IPS-18c (cell line): ENCODE measurements around the gene MGAT5B.

Source experiments
- H3K4me3 ChIP-seq: 2 replicates; pipeline ENCODE4 v1.7.0; 2013; ENCODE audit warnings: low read depth, mild to moderate bottlenecking, low read length, moderate library complexity; ENCODE audit not compliant: insufficient read depth
- H3K9me3 ChIP-seq: one replicate; pipeline ENCODE4 v1.6.1; 2013; ENCODE audit warnings: mild to moderate bottlenecking, low read length, moderate library complexity; ENCODE audit not compliant: control insufficient read depth, insufficient read depth

The MGAT5B gene

DNA sequence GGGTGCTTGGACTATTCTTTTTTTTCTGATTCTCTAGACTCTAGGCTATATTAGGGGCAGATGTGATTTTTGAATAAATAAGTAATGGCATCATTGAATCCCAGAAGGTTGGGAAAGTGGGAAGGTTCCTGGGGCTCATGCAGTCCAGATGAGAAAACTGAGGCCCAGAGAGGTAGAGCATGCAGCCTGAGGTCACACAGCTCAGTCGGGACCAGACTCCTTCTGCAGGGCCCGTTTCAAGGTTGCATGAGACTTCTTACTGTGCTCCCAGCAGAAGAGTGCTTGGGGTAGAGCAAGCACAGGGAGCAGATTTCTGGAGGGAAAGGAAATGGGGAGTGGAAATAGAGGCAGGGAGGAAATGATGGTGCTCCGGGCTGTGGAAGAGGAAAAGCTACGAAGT, 59.8 kb downstream of the MGAT5B start:
- Histone ChIP-seq H3K4me3 (no peak overlapping the region), H3K9me3 (no peaks in the 10 kb centered on the region)

GRCh38 chr17:76929148-76929547, 60.9 kb downstream of the MGAT5B start:
- H3K4me3 ChIP-seq = no peak overlapping the region
- no peaks in the 10 kb centered on the region for H3K9me3 ChIP-seq

- H3K9me3 ChIP-seq = no peaks in the 10 kb centered on the region
- H3K4me3 ChIP-seq = no peak overlapping the region
Observed at GRCh38 chr17:76929601-76930000, 61.4 kb downstream of the MGAT5B start.

DNA sequence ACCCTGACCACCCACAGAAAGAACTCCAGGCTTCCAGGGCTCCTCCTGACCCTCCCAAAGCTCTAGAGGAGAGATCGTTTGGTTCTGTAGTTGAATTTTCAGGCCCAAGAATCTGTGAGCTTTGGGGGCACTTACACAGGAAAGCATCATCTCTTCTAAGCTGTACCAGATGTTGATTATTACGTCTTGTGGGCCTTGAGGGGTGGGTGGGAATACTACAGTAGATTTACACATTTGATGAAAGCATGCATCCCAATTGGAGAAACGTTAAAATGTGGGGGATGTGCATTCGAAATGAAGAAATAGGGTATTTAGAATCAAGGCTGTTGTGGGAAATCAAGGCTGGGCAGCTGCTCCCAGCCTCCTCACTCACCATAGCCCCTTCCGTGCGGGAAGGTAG, 61.9 kb downstream of the MGAT5B start:
- Histone ChIP-seq H3K4me3 (no peak overlapping the region), H3K9me3 (no peaks in the 10 kb centered on the region)

DNA sequence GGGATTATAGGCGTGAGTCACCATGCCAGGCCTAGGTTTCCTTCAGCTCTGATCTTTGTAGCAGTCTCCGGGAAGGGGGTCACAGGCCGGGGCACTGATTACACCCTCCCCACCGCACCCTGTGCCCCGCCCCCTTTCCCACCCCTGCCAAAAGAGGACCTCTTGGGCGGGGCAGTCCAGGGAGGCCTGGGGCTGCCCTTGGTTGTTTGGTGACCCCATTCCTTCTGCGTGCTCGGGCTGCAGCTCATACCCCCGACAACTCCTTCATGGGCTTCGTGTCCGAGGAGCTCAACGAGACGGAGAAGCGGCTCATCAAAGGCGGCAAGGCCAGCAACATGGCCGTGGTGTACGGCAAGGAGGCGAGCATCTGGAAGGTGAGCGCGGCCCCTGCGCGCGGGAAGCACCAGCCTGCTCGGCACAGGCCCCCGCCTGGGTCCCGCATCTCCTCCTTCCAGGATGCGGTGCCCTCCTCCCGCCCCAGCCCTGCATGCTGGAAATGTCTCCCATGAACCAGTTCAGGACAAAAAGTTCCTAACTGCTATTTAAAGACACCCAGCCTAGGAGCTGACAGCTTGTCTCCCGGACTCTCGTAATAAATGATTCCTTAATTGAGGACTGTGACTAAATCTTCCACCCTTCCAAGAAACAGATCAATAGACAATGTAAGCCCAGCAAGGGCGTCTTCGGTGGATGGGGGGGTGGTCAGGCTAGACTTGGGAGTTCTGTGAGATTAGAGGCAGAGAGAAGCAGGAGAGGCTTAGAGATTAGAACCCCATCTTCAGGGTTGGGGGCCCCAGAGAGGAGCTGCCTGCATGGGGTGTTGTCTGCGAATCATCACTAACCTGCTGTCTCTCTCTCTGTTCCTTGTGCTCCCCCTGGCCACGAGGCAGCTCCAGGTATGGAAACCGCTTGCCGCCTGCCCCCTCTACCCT, 64.5 kb downstream of the MGAT5B start:
- Histone ChIP-seq H3K4me3 (no peak overlapping the region), H3K9me3 (no peaks in the 10 kb centered on the region)

DNA sequence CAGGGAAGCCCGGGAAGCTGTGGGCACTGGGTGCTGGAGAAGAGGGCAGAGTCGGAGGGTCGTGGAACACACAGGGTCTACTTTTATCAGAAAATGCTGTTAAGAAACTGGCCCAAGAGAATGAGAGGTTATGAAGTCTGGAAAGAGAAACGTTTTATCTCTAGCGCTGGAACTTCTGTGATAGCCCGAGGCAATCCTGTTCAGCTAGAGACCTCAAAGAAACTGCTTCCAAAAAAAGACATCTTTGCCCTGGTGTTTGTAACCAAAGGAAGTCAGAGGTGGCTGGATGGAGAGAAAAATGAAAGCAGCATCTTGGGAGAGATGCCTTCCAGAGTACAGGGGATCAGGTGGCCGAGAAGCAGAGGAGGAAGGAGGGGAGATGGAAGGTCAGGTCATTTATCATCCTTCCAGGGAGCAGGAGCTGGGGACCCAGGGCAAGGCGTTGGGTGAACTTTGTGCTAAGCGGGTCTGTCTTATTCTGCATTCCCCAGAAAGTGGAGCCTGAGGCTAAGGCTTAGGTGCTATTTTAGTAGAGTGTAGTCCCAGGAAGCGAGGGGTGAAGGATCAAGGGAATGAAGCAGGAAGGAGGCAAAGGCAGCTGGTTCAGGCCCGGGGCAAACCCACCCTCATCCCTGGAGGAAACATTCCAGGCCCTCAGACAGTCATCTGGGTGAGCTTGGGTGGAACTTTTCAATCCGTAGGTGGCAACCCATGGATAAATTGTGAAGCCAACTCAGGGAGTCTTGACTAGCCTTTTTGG, 66.5 kb downstream of the MGAT5B start:
- H3K9me3 ChIP-seq = no peaks in the 10 kb centered on the region

GRCh38 chr17:76935331-76935730, 67.1 kb downstream of the MGAT5B start:
- Histone ChIP-seq H3K4me3 (no peak overlapping the region), H3K9me3 (no peaks in the 10 kb centered on the region)

More for the DNA sequence above, 66.5 kb downstream of the MGAT5B start:
- H3K4me3 ChIP-seq = no peak overlapping the region

- no peaks in the 10 kb centered on the region for H3K9me3 ChIP-seq
- no peak overlapping the region for H3K4me3 ChIP-seq
Observed at GRCh38 chr17:76937238-76937637, 69.0 kb downstream of the MGAT5B start.

DNA sequence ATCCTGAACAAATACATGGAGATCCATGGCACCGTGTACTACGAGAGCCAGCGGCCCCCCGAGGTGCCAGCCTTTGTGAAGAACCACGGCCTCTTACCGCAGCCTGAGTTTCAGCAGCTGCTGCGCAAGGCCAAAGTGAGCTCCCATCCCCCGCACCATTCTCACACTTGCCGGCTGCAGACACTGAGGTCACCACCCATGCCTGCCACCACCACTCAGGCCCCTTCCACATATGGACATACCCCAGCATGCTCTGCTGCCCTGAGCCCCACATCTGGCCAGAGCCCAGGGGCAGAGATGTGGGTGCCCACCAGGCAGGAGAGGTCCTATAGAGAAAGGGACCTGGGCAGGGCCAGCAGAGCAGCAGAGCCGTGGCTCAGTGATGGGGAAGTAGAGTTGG, 69.8 kb downstream of the MGAT5B start:
- H3K9me3 ChIP-seq = no peaks in the 10 kb centered on the region
- H3K4me3 ChIP-seq = no peak overlapping the region

- no peak overlapping the region for H3K4me3 ChIP-seq
- no peaks in the 10 kb centered on the region for H3K9me3 ChIP-seq
Observed at GRCh38 chr17:76940295-76940694, 72.1 kb downstream of the MGAT5B start.

GRCh38 chr17:76940738-76941350, 72.6 kb downstream of the MGAT5B start:
- H3K9me3 ChIP-seq = no peaks in the 10 kb centered on the region
- H3K4me3 ChIP-seq = no peak overlapping the region

- Histone ChIP-seq H3K9me3 (no peaks in the 10 kb centered on the region), H3K4me3 (no peak overlapping the region)
Observed at GRCh38 chr17:76943202-76943601, 75.0 kb downstream of the MGAT5B start.

GRCh38 chr17:76943781-76944213, 75.6 kb downstream of the MGAT5B start:
- H3K9me3 ChIP-seq = no peaks in the 10 kb centered on the region
- H3K4me3 ChIP-seq = no peak overlapping the region

GRCh38 chr17:76944477-76944876, 76.3 kb downstream of the MGAT5B start:
- Histone ChIP-seq H3K9me3 (no peaks in the 10 kb centered on the region), H3K4me3 (no peak overlapping the region)

- H3K4me3 ChIP-seq = no peak overlapping the region
- no peaks in the 10 kb centered on the region for H3K9me3 ChIP-seq
Observed at GRCh38 chr17:76946111-76946771, 78.0 kb downstream of the MGAT5B start.

DNA sequence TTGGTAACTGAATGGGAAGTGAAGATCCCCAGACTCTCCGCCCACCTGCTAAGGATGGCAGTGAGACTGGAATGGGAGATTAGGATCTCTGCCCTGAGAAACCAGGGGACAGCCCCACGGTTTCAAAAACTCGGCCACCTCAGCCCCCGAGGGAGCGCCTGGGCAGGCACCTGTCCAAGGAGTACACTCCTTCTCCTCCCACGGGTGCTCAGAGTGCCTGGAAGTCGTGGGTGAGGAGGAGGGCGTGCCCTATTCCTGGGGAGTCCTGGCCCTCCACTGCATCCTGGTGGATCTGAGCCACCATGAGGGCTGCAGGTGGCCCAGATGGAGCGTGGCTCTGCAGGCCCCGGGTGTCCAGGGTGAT, 78.5 kb downstream of the MGAT5B start:
- Histone ChIP-seq H3K9me3 (no peaks in the 10 kb centered on the region), H3K4me3 (no peak overlapping the region)

- Histone ChIP-seq H3K9me3 (no peaks in the 10 kb centered on the region), H3K4me3 (no peak overlapping the region)
Observed at GRCh38 chr17:76947309-76947708, 79.1 kb downstream of the MGAT5B start.
